Hematopoietic multipotent progenitor cell treated with erythropoietin and hydrocortisone succinate and interleukin-3 and kit ligand, for 8 days (in vitro differentiated cells): ENCODE measurements around the gene GRAMD1B.
"Not testable (repeated sequence)": the region's sequence is repeated elsewhere in the genome, so short reads cannot be mapped to it uniquely, and the experiment has no call there.

Experiments used
- DNase-seq: peaks from one replicate; pipeline ENCODE4 v3.0.0-alpha.2; 2015

GRAMD1B gene

DNA sequence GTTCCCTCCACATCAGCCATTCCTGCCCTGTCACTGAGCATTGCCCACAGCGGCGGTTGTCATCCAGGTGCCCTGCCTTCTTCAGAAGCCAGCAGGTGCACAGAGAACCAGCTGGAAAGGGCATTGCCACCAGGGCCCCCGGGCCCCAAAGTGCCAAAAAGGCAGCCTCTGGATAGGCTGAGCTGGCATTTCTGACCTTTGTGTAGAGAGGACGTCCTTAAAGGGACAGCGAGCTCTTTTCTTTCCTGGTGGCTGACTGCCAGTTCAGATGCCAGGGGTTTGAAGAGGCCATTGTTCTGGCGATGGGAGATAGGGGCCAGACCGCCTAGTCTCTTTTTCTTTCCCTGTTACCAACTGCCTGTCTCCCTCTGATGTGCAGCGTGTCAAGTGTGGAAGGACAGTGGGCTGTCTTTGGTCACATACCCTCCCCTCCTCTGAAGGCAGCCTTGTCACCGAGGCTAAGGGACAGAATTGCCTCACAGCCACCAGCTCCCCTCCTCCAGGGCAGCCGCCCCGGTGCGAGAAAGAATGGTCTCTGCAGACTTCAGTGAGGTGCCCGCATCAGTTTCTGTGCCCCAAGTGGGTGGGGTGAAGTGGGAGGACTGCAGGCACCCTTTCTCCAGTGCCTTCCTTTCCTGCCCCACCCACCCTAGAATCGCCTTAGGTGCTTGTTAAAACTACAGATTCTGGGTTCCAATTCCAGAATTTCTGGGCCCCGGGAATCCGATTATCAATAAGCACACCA lies 114.7 kb downstream of the GRAMD1B start:
- DNase-seq, result no peak

DNA sequence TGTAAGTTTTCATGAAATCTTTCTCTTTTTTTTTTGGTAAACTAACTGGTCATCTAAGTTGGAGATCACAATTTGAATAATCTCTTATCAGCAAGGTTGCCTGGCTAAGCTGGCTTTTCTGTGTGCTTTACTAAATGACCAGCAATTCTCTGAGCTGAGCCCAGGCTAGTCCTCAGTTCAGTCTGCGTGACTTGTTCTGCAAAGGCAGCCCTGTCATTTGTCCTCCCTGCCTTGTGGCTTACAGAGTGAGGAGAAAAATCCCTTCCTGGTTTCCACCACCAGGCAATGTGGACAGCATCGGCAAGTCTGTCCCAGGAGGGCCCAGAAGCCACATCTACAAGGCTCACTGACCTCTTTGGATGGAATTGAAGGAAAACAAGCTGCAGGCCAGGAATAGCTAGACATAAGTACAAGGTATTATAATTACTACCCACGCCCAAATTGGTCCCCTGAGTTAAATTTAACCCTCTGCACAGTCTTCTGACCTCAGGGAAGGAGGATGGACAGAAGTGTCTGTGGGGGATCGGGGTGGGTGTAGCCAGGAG lies 115.7 kb downstream of the GRAMD1B start:
- DNase-seq, result no peak

DNA sequence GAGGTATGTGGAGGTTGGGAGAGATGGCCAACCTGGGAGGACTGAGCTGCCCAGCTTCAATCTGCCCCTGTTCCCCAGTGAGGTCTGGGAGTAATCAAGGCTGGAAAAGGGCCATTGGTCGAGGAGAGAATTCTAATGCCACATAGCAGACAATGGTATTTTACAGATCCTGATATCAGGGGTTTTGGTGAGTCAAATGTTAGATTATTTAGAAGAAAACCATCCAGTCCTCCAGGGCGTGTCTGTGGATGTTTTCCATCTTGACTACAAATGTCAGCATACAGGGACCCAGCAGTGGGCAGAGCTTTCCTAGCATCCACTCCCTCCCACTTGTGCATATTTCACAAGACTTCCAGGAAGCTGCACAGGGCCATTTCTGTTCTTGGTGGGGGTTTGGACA lies 116.4 kb downstream of the GRAMD1B start:
- DNase-seq, result no peak

DNA sequence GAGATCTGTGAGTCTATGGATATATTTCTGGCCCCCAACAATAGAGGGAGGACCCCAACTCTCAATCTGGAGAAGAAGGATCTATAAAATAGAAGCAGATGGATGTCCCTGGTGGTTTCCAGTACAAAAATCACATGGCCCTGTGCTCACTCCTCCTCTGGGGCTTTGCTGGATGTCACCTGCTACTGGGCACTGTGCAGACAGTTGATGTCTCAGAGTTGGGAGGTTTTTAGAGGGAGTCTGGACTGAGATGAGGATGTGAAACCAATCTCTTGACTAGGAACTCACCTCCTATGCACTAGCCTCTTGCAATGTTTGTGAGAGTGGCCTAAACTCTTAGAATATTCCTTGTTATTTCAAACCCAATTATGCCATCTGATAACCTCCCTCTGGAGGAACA lies 117.1 kb downstream of the GRAMD1B start:
- no peak for DNase-seq

DNA sequence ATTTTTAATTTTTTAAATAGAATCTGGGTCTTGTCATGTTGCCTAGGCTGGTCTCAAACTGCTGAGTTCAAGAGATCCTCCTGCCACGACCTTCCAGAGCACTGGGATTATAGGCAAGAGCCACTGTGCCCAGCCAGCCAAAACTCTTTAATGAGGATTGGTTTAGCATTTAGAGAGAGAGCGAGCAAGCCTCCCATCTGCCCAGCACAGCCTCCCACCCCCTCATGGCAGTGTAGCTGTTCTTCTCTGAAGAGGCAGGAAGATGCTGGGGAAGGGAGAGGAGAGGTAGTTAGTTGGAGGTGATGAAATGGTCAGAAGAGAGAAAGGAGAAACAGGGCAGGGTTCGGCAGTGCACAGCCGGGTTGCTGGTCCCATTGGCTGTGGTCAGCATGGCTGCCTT lies 118.7 kb downstream of the GRAMD1B start:
- DNase-seq, result no peak

DNA sequence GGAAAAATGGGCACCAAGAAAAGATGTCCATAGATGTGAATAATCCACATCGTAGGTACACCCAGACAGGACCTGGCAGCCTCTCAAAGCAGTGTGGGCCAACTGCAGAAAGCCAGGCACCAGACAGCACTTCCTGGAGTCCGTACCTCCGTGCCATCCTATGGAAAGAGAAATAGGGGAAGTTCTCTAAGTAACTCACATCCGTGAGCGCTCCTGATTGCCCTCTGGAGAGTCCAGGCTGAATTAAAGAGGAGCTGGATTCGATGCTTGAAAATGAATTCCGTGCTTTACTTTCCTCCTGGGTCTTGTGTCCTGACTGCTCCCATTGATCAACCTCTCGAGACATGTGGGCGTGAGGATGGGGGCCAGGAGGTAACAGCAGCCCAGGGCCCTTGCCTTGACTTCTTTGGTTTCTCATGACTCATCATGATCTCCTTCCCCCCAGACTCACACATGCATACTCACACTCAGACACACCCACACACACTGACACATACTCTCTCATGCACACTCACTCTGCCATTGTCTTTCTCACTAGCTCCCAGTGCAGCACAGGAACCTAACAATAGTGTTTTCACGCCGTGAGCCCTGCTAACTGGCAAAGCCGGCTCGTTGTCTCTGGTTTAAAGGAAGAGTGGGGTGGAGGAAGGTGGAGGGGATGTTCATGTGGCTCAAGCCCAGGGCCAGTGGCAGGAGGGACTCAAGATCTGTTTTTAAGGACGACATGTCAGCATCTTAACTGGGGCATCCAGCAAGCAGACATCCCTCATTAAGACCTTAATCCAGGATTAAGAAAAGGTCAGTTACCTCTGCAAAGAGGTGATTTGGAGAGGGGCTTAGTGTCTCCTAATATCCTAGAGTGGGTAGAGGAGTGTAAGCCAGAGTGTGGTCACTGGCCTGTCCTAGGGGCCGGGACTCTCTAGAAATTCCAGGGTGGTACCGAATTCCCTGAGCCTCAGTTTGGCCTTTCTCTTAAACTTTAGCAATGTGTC lies 120.2 kb downstream of the GRAMD1B start:
- no peak for DNase-seq

DNA sequence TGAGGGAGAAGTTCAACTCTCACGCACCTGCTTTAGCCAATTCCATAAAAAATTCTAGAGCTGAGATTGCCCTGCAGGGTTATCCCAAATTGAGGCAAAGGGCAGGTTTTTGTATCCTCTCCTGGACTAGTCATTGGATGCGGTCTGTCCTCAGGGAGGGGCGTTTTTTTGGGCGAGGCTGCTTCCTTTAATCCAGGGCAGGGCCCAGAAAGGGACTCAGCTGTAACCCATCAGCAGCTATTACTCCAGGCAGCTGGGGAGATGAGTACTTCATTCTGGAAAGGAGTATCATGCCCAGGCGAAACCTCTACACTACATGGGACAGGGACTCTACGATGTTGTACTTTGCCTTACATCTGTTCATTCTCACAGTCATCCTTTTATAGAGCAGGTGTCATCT lies 121.0 kb downstream of the GRAMD1B start:
- no peak for DNase-seq

DNA sequence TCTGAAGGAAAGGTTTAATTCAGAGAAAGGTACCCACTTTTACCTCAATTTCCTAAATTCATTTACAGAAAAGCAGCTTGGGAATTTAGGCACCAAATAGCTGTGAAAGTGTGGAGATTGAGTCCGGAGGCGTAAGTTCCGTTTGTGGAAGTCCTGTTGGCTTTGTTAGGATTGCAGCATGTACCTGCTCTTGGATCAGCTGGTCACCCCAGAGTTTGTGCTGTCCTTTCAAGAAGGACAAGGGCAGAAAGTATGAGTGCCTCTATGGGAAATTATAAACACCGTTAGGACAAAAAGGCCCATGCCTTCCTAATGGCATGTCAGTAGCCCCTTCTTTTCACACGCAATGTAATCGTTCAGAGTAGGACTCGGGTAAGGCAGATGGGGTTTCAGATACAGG lies 126.6 kb downstream of the GRAMD1B start:
- no peak for DNase-seq

DNA sequence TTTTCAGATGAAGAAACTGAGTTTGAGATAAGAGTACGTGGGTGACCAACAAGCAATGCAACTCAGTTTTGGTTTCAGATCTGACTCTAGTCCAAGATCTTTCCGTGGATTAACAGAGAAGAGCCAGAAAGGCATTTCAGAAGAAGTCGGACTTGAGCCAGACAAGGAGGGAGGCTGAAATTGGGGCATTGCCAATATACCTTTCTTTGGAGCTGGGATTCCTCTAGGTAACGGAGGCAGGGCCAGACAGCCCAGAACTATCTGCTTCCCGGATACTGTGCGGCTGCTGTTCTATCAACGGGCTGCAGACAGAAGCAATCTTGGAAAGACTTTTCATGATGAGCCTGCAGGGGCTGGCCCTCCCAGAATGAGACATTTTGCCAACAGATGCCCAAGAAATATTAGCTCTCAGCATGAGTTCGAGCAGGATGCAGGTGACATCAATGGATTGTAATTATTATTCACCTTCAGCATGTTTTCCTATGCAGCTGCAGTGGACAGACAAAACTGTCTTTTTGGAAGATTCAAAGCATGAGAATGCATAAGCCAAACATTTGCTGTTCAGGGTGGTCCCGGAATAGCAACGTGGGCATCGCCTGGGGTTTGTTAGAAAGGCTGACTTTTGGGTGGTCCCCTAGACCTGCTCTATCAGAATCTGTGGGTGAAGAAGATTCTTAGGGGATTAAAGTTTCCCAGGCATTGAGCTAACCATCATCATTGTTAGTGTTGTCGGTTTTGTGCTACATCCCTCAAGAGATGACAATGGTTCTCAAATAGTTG lies 128.7 kb downstream of the GRAMD1B start:
- no peak for DNase-seq

DNA sequence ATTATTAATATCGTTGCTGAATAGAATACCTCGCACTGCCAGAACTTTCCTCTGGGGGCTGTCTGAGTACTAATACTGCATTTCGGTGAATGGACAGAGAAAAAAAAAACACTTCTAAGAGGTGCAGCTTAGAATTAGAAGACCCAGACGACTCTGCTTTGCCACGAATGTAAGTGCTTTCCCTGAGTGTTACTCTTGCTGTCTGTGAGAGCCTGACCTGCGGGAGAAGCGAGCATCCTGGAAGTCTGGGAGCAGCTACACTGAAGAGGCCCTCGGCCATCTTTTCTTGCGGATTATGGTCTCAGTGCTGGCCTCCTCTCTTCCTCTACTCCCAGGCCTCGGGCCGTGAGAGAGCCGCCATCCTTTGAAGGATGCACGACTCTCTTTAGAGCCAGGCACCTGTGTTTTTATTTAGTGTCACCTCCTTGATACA lies 129.5 kb downstream of the GRAMD1B start:
- DNase-seq, result no peak

DNA sequence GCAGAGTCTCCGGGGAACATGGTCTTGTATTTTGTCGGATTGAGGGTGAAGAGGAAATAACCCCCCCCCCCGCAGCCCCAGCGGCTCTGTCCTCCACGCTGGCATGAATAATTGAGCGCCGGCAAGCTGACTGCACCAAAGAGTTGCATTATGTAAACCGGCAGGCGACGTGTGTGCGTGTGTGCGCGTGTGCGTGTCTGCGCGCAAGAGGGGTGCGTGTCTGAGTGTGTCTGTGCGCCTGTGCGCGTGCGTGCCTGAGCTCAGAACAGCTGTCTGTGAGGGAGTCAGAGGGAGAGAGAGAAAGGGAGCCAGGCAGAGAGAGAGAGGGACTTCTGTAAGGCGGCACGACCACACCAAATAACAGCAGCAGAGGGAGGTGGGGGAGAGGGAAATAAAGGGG lies 129.9 kb downstream of the GRAMD1B start:
- DNase-seq, result no peak

DNA sequence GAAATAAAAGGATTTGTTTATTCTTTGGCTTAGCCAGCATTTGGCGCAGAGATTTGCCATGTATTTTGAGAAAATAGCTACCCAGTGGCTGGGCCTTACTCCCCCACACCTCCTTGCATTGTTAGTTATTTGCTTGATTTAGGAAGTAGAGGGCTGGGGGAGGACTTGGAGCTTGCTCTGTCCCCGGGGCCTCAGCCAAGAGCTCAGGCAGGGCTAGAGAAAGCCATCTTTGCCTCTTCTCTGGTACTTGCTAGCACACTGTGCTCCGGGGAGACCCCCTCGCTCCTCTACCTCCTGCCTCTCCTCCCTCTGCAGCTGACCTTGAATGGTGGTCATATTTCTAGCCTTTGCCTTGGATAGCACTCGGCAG lies 131.3 kb downstream of the GRAMD1B start:
- no peak for DNase-seq

DNA sequence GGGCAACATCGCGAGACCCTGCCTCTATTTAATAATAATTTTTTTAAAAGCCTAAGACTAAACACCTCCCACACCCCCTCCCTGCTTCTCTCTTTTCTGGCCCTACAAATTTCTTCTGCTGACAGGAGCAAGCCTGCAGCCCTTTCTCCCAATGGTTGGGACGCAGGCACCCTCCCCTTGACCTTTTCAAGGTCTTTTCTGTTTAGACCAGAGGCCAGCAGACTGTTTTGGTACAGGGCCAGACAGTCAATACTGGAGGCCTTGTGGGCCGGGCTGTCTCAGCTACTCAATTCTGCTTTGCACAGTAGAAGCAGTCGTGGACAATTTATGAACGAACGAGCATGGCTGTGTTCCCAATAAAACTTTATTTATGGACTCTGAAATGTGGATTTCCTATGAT lies 132.1 kb downstream of the GRAMD1B start:
- DNase-seq, result no peak

DNA sequence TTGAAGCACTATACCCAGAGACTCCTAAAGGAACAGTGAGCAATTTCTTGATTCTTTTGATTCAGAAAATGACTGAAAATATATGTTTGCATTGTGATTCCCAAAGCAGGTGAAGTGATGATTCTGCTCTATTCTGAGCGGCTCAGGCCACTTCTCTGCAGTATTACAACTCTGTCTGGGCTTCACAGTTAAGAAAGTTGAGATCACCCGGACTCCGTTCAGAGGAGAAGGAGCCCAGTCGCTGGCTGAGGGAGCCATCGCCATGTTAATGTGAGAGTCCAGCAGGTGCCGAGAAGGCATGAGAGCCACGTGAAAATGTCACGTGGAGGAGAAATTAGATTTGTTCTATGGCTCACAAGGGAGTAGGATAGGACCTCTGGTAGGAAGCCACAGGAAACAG lies 132.8 kb downstream of the GRAMD1B start:
- DNase-seq, result no peak

DNA sequence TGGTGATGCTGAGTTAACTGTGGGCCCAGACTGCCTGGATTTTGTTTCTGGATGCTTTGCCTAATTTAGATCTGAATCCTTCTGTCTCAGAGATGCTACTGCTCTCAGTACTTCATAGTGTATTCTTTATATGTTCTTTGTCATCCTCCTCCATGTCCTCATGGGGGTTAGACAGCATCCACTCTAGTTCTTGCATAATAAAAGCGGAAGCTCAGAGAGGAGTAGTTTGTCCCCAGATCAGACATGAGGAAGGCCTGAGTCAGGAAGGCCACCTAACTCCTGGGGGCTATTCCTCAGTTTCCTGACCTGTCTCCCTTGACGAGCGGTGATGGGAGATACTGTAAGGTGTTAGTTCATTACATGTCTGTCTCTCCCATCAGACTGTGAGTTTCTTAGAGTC lies 134.2 kb downstream of the GRAMD1B start:
- no peak for DNase-seq

DNA sequence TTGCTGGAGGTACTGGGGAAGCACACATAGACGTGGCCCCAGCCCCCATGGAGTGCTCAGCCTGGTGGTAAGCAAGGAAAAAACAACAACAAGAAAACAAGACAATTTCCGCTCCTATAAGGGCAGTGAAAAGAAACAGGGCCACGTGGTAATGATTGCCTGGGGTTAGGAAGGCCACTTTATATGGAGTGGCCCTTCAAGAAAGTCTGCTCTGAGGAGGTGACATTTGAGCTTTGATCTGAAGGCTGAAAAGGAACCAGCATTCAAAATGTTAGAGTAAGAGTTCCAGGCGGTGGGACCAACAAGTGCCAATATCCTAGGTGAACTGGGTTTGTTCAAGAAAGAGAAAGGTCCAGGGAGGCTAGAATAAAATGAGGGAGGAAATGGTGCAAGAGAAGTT lies 136.8 kb downstream of the GRAMD1B start:
- DNase-seq, result no peak

DNA sequence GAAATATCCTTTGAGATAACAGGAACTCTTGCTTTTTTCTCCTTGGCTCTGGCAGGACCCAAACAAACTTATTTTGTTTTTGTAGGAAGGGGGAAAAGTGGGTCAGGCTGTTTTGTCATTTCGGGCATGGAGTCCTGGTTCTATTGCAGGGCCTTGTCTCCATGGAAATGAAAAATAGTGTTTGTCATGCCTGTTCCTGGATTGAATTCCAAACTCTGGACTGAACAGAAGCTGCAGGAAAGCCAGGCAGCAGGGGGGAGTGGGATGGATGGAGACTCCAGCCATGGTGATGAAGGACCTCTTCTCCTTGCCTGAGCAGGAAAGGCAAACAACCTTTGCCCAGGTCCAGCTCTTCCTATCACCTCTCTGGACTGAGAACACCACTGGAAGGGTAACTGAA lies 137.4 kb downstream of the GRAMD1B start:
- DNase-seq, result no peak

DNA sequence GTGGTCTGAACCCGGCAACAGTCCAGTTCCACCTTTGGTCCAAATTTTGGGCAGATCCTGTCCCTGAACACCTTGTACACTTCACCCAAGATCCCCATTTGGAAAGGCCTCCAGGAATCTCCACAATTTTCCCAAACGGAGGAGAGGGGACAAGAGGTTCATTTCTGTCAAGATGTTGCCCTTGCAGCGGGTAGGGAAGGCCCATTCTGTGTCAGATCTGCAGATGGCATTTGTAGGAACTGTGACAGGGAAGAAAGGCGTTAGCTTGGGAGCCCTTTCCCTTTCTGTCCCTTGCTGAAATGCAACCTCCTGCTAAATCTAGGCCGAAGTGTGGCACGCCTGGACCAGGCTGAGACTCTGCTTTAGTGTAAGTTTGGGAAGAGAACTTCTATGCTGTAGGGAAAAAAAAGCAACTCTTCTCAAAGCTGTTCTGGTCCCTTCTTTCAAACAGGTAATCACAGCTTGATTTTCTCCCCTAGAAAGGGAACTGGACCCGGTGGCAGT lies 138.3 kb downstream of the GRAMD1B start:
- DNase-seq, result no peak

DNA sequence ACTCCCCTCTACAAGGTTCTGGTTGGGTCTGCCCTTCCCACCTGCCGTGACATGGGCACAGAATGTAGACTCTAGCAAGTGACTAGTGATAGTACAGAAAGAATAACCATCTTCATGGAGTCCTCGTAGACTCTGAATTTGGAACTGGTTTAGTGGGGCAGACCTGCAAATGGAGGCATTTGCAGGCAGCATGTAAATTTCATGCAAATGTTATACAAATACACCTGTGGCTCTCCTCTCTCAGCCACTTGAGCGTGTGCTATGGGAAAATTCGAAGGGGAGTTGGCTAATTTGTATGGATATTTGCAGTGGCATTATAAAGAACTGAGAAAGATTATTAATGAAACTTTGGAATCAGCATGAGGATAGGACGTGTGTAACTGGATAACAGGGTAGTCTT lies 139.3 kb downstream of the GRAMD1B start:
- no peak for DNase-seq

DNA sequence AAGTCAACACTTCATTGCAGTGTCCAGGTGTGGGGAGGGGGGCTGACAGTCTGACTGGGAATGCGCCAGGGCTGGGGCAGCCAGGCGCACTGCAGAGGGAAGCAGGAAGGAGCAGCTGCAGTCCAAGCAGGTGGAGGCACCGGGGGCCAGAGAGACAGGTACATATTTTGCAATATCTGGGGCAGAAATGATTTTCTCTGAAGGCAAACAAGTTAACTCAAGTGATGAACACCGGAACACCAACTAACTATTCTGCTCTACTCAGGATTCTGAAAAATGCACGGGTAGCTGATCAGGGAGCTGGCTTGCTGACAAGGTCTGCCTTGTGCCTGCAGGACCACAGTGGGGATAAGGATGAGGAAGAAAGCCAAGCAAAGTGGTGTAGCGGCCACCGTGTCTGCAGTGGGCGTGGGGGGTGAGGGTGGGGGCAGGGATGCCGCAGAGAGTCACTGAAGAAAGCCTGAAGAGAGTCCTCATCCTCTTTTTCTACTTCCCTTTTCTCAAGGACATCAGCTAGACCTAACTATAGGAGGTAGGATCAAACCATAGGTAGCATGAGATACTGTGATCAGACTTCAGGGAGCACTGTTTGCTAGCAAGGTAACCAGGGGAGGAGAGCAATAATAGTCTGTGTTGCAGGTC lies 141.0 kb downstream of the GRAMD1B start:
- DNase-seq, result no peak

DNA sequence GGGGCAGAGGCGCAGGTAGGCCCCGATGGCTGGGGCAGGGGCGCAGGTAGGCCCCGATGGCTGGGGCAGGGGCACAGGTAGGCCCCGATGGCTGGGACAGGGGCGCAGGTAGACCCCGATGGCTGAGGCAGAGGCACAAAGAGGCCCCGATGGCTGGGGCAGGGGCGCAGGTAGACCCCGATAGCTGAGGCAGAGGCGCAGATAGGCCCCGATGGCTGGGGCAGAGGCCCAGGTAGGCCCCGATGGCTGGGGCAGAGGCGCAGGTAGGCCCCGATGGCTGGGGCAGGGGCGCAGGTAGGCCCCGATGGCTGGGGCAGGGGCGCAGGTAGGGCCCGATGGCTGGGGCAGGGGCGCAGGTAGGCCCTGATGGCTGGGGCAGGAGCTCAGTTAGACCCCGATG lies 142.7 kb downstream of the GRAMD1B start:
- DNase-seq, result not testable (repeated sequence)

DNA sequence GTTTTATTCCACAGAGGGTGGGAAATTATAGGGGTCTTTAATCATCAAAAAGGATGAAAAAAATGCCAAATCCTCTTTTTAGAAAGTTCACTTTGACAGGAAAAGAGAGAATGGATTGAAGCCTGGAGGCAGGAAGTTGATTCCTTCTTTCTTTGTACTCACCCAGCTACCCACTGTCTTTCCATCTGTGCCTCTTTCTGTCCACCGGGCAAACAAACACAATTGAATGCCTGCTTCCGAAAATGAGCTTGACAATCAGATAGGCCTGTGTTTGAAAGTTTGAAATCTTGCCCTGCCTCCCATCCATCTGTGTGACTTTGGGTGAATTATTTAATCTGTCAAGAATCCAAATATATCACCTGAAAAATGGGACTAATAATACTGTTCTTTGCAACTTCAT lies 143.2 kb downstream of the GRAMD1B start:
- DNase-seq, result no peak
